HCT116 (cell line): ENCODE measurements around the gene EXD2. TPM values are rescaled to one million over a fixed set of nuclear protein-coding genes. Genes with fewer than 3 reads are reported as not detected.

Source experiments
- ATAC-seq: fragments of 200-7000 bp; cut with Tn5 transposase; 2 replicates; pipeline ENCODE4 v1.9.1; 2020; ENCODE audit warnings: mild to moderate bottlenecking, moderate library complexity
- BruUV-seq: library from RNA; stranded (reverse); fragments of 400-500 nt; replicated peaks from 2 replicates; lab custom pipeline; 2021; lab: Mats Ljungman, UMichigan
- CTCF ChIA-PET: fragments of 300-600 bp; sonication (Branson Sonifier 250); formaldehyde crosslinking; loops from one replicate; lab custom pipeline; 2021; ENCODE audit warnings: antibody characterized with exemption; lab: Charles Lee
- POLR2A ChIA-PET: fragments of 300-600, 350-600 bp; sonication (Branson Sonifier 250); formaldehyde crosslinking; loops from one replicate; lab custom pipeline; 2021; ENCODE audit warnings: antibody characterized with exemption; lab: Charles Lee
- RAD21 ChIA-PET, 2 experiments: fragments of 300-600 bp; sonication (Branson Sonifier 250); formaldehyde crosslinking; loops; one replicate each; lab custom pipeline; 2023; ENCODE audit warnings: low total read pairs in 2 of 2; ENCODE audit not compliant: uncharacterized antibody in 2 of 2, unreplicated experiment in 2 of 2, low non-redundant PET in 1 of 2; lab: Charles Lee
- DNase-seq: peaks from one replicate; pipeline ENCODE4 v3.0.0-alpha.2; 2010; ENCODE audit warnings: low read depth, low spot score
- H2AFZ ChIP-seq: fragments of 200-600 bp; shearing (Covaris generic), sonication (generic); 2 replicates; pipeline ENCODE4 v1.6.1; 2017; ENCODE audit warnings: low read depth, mixed run types, mixed read lengths, antibody characterized with exemption, low read length; ENCODE audit not compliant: poor library complexity, severe bottlenecking
- H3K27ac ChIP-seq: 2 replicates; pipeline ENCODE4 v1.5.1; 2012; ENCODE audit warnings: low read depth, low read length
- H3K27me3 ChIP-seq: fragments of 200-600 bp; sonication (generic); 2 replicates; pipeline ENCODE4 v1.6.1; 2016; ENCODE audit warnings: mixed run types, low read length, mixed read lengths; ENCODE audit not compliant: insufficient read depth
- H3K36me3 ChIP-seq, 2 experiments: fragments of 200-500 bp in 1 of 2; fragments of 200-600 bp in 1 of 2; sonication (Bioruptor generic) in 1 of 2; sonication (generic) in 1 of 2; 2 replicates each; pipeline versions ENCODE4 v1.5.1 to v1.6.1; 2014 to 2016; ENCODE audit warnings: low read length in 2 of 2, inconsistent platforms in 1 of 2, mixed read lengths in 1 of 2, mixed run types in 1 of 2; ENCODE audit not compliant: insufficient read depth in 2 of 2, control insufficient read depth in 1 of 2
- H3K4me1 ChIP-seq, 2 experiments: fragments of 200-600 bp in 1 of 2; sonication (generic) in 1 of 2; 2 replicates each; pipeline versions ENCODE4 v1.5.1 to v1.6.1; 2012 to 2017; ENCODE audit warnings: low read length in 2 of 2, inconsistent platforms in 1 of 2, mild to moderate bottlenecking in 1 of 2, mixed read lengths in 1 of 2, mixed run types in 1 of 2, moderate library complexity in 1 of 2; ENCODE audit not compliant: insufficient read depth in 2 of 2, control insufficient read depth in 1 of 2
- H3K4me2 ChIP-seq: fragments of 200-600 bp; sonication (generic); 2 replicates; pipeline ENCODE4 v1.6.1; 2017; ENCODE audit warnings: mixed run types, low read length, mixed read lengths
- H3K4me3 ChIP-seq, 2 experiments: fragments of 200-600 bp in 1 of 2; sonication (generic) in 1 of 2; replicated peaks in 1 of 2; 2 replicates each; pipeline ENCODE4 v1.5.1; 2011 to 2016; ENCODE audit warnings: low read length in 2 of 2, control low read depth in 1 of 2, low read depth in 1 of 2, mild to moderate bottlenecking in 1 of 2, mixed read lengths in 1 of 2, mixed run types in 1 of 2
- H3K79me2 ChIP-seq: fragments of 200-600 bp; sonication (generic); 2 replicates; pipeline ENCODE4 v1.6.1; 2017; ENCODE audit warnings: mild to moderate bottlenecking, mixed run types, low read length, moderate library complexity, mixed read lengths; ENCODE audit not compliant: insufficient read depth
- H3K9ac ChIP-seq: fragments of 200-600 bp; sonication (generic); 2 replicates; pipeline ENCODE4 v1.6.1; 2016; ENCODE audit warnings: low read length, mixed read lengths
- H3K9me2 ChIP-seq: fragments of 200-600 bp; sonication (generic), shearing (Covaris generic); 2 replicates; pipeline ENCODE4 v1.6.1; 2017; ENCODE audit warnings: mixed run types, mild to moderate bottlenecking, moderate library complexity; ENCODE audit not compliant: insufficient read depth
- H3K9me3 ChIP-seq, 2 experiments: fragments of 200-500 bp in 1 of 2; fragments of 200-600 bp in 1 of 2; sonication (Bioruptor generic) in 1 of 2; sonication (generic) in 1 of 2; 2 replicates each; pipeline ENCODE4 v1.6.1; 2014 to 2017; ENCODE audit warnings: low read length in 2 of 2, mixed read lengths in 2 of 2, inconsistent platforms in 1 of 2, low read depth in 1 of 2, mild to moderate bottlenecking in 1 of 2, mixed run types in 1 of 2, moderate library complexity in 1 of 2; ENCODE audit not compliant: control insufficient read depth in 1 of 2, insufficient read depth in 1 of 2
- H4K20me1 ChIP-seq: fragments of 200-600 bp; sonication (generic), shearing (Covaris generic); 2 replicates; pipeline ENCODE4 v1.6.1; 2017; ENCODE audit warnings: mixed run types, mild to moderate bottlenecking, moderate library complexity; ENCODE audit not compliant: insufficient read depth
- ATF3 ChIP-seq: IDR thresholded peaks from 2 replicates; pipeline ENCODE4 v1.6.1; 2012
- CBX3 ChIP-seq: IDR thresholded peaks from 2 replicates; pipeline ENCODE4 v1.6.1; 2012; ENCODE audit warnings: low read depth
- EGR1 ChIP-seq: IDR thresholded peaks from 2 replicates; pipeline ENCODE4 v1.6.1; 2012; ENCODE audit warnings: low read depth
- EZH2phosphoT487 ChIP-seq: fragments of 200-600 bp; IDR thresholded peaks from 2 replicates; pipeline ENCODE4 v1.6.1; 2018; ENCODE audit warnings: antibody characterized with exemption, borderline replicate concordance
- FOSL1 ChIP-seq: IDR thresholded peaks from 2 replicates; pipeline ENCODE4 v1.6.1; 2012; ENCODE audit warnings: low read depth
- JUND ChIP-seq: IDR thresholded peaks from 2 replicates; pipeline ENCODE4 v1.6.1; 2012
- POLR2A ChIP-seq: IDR thresholded peaks from 2 replicates; pipeline ENCODE4 v1.7.0; 2011; ENCODE audit warnings: borderline replicate concordance; ENCODE audit not compliant: insufficient read depth, insufficient read length; ENCODE audit errors: extremely low read depth
- POLR2AphosphoS5 ChIP-seq: IDR thresholded peaks from 2 replicates; pipeline ENCODE4 v1.6.1; 2011; ENCODE audit warnings: mild to moderate bottlenecking, low read depth, low read length, moderate library complexity
- RAD21 ChIP-seq: IDR thresholded peaks from 2 replicates; pipeline ENCODE4 v1.6.1; 2012; ENCODE audit warnings: low read depth, mild to moderate bottlenecking
- SP1 ChIP-seq: IDR thresholded peaks from 2 replicates; pipeline ENCODE4 v1.6.1; 2012; ENCODE audit warnings: low read depth
- SRF ChIP-seq: IDR thresholded peaks from 2 replicates; pipeline ENCODE4 v1.6.1; 2012; ENCODE audit warnings: low read depth
- TCF7L2 ChIP-seq: IDR thresholded peaks from 2 replicates; pipeline ENCODE4 v1.7.0; 2011; ENCODE audit warnings: borderline replicate concordance, inconsistent platforms; ENCODE audit not compliant: insufficient read depth, insufficient read length; ENCODE audit errors: extremely low read depth
- YY1 ChIP-seq: IDR thresholded peaks from 2 replicates; pipeline ENCODE4 v1.6.1; 2011; ENCODE audit warnings: low read length, low read depth, moderate library complexity, mild to moderate bottlenecking; ENCODE audit not compliant: insufficient replicate concordance; ENCODE audit errors: extremely low read depth
- intact Hi-C: fragments of 100-400 bp; cut with micrococcal nuclease; formaldehyde crosslinking; loops from 2 replicates; pipeline ENCODE4 v1.10.0; 2022
- total RNA-seq: library from RNA; stranded (reverse); gene quantifications from one replicate; pipeline ENCODE4 v1.2.1, GENCODE V29; 2021; ENCODE audit not compliant: unreplicated experiment
- TF ChIP-seq, protein P1 (sequence below): IDR thresholded peaks from 2 replicates; pipeline ENCODE4 v1.6.1; 2012
- TF ChIP-seq, protein P2 (sequence below): IDR thresholded peaks from 2 replicates; pipeline ENCODE4 v1.6.1; 2012; ENCODE audit warnings: low read depth

The EXD2 gene
- total RNA-seq, 1 experiment from 2014 or later, result 20.2 TPM

DNA sequence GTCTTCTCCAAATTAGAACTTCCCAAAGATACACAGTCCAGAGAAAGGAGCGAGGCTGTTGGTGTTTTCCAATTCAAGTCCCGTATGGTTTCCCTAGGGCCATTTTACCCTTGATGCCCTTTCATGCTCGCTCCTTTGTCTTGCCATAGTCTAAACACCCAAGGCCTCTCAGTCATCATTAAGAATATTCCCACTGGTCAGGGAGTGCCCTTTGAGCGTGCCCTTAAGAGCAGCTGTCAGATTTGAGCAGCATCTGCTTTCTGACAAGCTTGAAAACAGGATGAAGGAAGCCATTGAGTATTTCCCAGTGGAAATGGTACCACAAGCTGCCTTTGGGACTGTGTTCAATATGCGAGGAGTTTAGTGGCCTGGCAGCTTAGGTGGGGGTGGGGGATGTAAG is 58.3 kb downstream of the EXD2 start:
- Histone ChIP-seq H3K27me3 (no peaks in the 10 kb centered on the region), H3K27ac (no peak overlapping the region), H3K36me3 (no peaks in the 10 kb centered on the region), H3K9me3 (no peaks in the 10 kb centered on the region), H3K9me2 (no peaks in the 10 kb centered on the region), H3K4me3 (no peak overlapping the region), H2AFZ (no peak overlapping the region), H3K4me2 (no peak overlapping the region), H3K79me2 (no peaks in the 10 kb centered on the region), H4K20me1 (no peaks in the 10 kb centered on the region), H3K9ac (no peak overlapping the region), H3K4me1 (no peaks in the 10 kb centered on the region)
- no TSS peak for BruUV-seq
- ChIA-PET POLR2A (no interaction called here), CTCF (no interaction called here), RAD21 (no interaction called here)
- DNase-seq (no peak), ATAC-seq (no peak)
- intact Hi-C loops, result no loop called here
- TF ChIP-seq, protein P1, sequence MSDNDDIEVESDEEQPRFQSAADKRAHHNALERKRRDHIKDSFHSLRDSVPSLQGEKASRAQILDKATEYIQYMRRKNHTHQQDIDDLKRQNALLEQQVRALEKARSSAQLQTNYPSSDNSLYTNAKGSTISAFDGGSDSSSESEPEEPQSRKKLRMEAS, result no peak
- no peak for TF ChIP-seq RAD21
- no peak for TF ChIP-seq EZH2phosphoT487
- TF ChIP-seq YY1, result no peak
- no peak for TF ChIP-seq CBX3
- TF ChIP-seq, protein P2, sequence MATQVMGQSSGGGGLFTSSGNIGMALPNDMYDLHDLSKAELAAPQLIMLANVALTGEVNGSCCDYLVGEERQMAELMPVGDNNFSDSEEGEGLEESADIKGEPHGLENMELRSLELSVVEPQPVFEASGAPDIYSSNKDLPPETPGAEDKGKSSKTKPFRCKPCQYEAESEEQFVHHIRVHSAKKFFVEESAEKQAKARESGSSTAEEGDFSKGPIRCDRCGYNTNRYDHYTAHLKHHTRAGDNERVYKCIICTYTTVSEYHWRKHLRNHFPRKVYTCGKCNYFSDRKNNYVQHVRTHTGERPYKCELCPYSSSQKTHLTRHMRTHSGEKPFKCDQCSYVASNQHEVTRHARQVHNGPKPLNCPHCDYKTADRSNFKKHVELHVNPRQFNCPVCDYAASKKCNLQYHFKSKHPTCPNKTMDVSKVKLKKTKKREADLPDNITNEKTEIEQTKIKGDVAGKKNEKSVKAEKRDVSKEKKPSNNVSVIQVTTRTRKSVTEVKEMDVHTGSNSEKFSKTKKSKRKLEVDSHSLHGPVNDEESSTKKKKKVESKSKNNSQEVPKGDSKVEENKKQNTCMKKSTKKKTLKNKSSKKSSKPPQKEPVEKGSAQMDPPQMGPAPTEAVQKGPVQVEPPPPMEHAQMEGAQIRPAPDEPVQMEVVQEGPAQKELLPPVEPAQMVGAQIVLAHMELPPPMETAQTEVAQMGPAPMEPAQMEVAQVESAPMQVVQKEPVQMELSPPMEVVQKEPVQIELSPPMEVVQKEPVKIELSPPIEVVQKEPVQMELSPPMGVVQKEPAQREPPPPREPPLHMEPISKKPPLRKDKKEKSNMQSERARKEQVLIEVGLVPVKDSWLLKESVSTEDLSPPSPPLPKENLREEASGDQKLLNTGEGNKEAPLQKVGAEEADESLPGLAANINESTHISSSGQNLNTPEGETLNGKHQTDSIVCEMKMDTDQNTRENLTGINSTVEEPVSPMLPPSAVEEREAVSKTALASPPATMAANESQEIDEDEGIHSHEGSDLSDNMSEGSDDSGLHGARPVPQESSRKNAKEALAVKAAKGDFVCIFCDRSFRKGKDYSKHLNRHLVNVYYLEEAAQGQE, result no peak
- no peak for TF ChIP-seq POLR2AphosphoS5
- TF ChIP-seq TCF7L2, result no peak
- no peak for TF ChIP-seq SRF
- no peak for TF ChIP-seq FOSL1
- TF ChIP-seq POLR2A, result no peak
- TF ChIP-seq ATF3, result no peak
- TF ChIP-seq EGR1, result no peak
- TF ChIP-seq SP1, result no peak
- no peak for TF ChIP-seq JUND
